Tibial artery (tissue), 4 donors: ENCODE results near the gene PRSS33.

Experiments used
- DNase-seq, 2 donors: peaks; one replicate each; pipeline ENCODE4 v3.0.0-alpha.2; 2019
- H3K27ac ChIP-seq, 2 donors: fragments of 200-600 bp; sonication (generic) in 1 of 2; 1 replicate in 1 of 2; 2 replicates in 1 of 2; pipeline ENCODE4 v1.5.1; 2018 to 2019; ENCODE audit warnings: mild to moderate bottlenecking in 1 of 2
- H3K27me3 ChIP-seq, 2 donors: fragments of 200-600 bp; sonication (generic) in 1 of 2; one replicate each; pipeline versions ENCODE4 v1.5.1 to v1.6.0; 2016 to 2019
- H3K36me3 ChIP-seq, 3 donors: fragments of 200-600 bp; sonication (generic) in 2 of 3; one replicate each; pipeline ENCODE4 v1.5.1; 2016 to 2019; ENCODE audit warnings: mild to moderate bottlenecking in 2 of 3
- H3K4me1 ChIP-seq, 4 donors: fragments of 200-600 bp; sonication (generic) in 2 of 4; 1 replicate in 3 of 4; 2 replicates in 1 of 4; pipeline ENCODE4 v1.5.1; 2016 to 2019
- H3K4me3 ChIP-seq, 2 donors: fragments of 200-600 bp; sonication (generic) in 1 of 2; 1 replicate in 1 of 2; 2 replicates in 1 of 2; pipeline ENCODE4 v1.5.1; 2018 to 2019; ENCODE audit warnings: mild to moderate bottlenecking in 2 of 2
- H3K9me3 ChIP-seq, 3 donors: fragments of 200-600 bp; sonication (generic) in 1 of 3; one replicate each; pipeline ENCODE4 v1.5.1; 2016 to 2019
- CTCF ChIP-seq, 2 experiments: fragments of 200-600 bp in 1 of 2; fragments of 450-650 bp in 1 of 2; IDR thresholded peaks; one replicate each; pipeline ENCODE4 v1.5.1; 2017 to 2019; ENCODE audit warnings: antibody characterized with exemption in 2 of 2, mild to moderate bottlenecking in 1 of 2, moderate library complexity in 1 of 2
- intact Hi-C: fragments of 100-400 bp; cut with DNase I; formaldehyde crosslinking; loops from one replicate; pipeline ENCODE4 v1.15.0; 2023; ENCODE audit warnings: low total_unique reads

Gene PRSS33

GRCh38 chr16:2767140-2767731, 20.1 kb downstream of the PRSS33 start:
- no peak for DNase-seq
- intact Hi-C loops = no loop called here
- Histone ChIP-seq H3K27ac (no peak overlapping the region), H3K27me3 (no peaks in the 10 kb centered on the region), H3K36me3 (peaks cover 94 to 100% (median 100%) of the 10 kb centered on the region in 3 donors), H3K4me3 (no peak overlapping the region), H3K9me3 (no peaks in the 10 kb centered on the region), H3K4me1 (peaks cover 0 to 18% (median 2%) of the 10 kb centered on the region in 4 donors)
- TF ChIP-seq CTCF (IDR thresholded peaks at IDR 0.05) = no peak

DNA sequence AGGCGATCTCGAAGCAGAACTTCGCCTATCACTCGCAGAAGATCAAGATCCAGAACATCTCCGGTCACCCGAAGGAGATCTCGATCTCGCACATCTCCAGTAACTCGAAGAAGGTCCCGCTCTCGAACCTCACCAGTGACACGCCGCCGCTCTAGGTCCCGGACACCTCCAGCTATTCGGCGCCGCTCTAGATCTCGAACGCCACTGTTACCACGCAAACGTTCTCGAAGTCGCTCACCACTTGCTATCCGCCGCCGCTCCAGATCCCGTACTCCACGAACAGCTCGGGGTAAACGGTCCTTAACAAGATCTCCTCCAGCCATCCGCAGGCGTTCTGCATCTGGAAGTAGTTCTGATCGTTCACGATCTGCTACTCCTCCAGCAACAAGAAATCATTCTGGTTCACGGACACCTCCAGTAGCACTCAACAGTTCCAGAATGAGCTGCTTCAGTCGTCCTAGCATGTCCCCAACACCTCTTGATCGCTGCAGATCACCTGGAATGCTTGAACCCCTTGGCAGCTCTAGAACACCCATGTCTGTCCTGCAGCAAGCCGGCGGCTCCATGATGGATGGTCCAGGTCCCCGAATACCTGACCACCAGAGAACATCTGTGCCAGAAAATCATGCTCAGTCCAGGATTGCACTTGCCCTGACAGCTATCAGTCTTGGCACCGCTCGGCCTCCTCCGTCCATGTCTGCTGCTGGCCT, 20.8 kb downstream of the PRSS33 start:
- Histone ChIP-seq H3K27ac (no peak overlapping the region), H3K27me3 (no peaks in the 10 kb centered on the region), H3K9me3 (no peaks in the 10 kb centered on the region), H3K36me3 (peaks cover 100% of the 10 kb centered on the region in 3 donors), H3K4me3 (no peak overlapping the region), H3K4me1 (peaks cover 0 to 18% (median 2%) of the 10 kb centered on the region in 4 donors)
- intact Hi-C loops = no loop called here
- no peak for DNase-seq
- no peak for TF ChIP-seq CTCF (IDR thresholded peaks at IDR 0.05)

DNA sequence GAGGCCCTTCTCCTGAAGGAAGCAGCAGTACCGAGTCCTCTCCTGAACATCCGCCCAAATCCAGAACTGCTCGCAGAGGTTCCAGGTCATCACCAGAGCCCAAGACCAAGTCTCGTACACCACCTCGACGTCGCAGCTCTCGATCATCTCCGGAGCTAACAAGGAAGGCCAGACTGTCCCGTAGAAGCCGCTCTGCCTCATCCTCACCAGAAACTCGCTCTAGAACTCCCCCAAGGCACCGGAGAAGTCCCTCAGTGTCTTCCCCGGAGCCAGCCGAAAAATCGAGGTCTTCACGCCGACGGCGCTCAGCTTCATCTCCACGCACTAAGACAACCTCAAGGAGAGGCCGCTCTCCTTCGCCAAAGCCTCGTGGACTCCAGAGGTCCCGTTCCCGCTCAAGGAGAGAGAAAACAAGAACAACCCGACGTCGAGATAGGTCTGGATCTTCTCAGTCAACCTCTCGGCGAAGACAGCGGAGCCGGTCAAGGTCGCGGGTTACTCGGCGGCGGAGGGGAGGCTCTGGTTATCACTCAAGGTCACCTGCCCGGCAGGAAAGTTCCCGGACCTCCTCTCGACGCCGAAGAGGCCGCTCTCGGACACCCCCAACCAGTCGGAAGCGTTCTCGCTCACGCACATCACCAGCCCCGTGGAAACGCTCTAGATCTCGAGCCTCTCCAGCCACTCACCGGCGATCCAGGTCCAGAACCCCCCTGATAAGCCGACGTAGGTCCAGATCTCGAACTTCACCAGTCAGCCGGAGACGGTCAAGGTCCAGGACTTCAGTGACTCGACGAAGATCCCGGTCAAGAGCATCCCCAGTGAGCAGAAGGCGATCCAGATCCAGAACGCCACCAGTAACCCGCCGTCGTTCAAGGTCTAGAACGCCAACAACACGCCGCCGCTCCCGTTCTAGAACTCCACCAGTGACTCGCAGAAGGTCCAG, 21.6 kb downstream of the PRSS33 start:
- H3K36me3 ChIP-seq = peaks cover 100% of the 10 kb centered on the region in 3 donors
- TF ChIP-seq CTCF (IDR thresholded peaks at IDR 0.05) = no peak
- H3K4me1 ChIP-seq = peaks cover 0 to 18% (median 2%) of the 10 kb centered on the region in 4 donors
- H3K27me3 ChIP-seq = no peaks in the 10 kb centered on the region
- no peak overlapping the region for H3K27ac ChIP-seq
- H3K4me3 ChIP-seq = no peak overlapping the region
- intact Hi-C loops = no loop called here
- no peak for DNase-seq
- no peaks in the 10 kb centered on the region for H3K9me3 ChIP-seq

- Histone ChIP-seq H3K36me3 (peaks cover 100% of the 10 kb centered on the region in 3 donors), H3K4me3 (no peak overlapping the region), H3K4me1 (peaks cover 0 to 18% (median 2%) of the 10 kb centered on the region in 4 donors), H3K9me3 (no peaks in the 10 kb centered on the region), H3K27me3 (no peaks in the 10 kb centered on the region), H3K27ac (no peak overlapping the region)
- no peak for TF ChIP-seq CTCF (IDR thresholded peaks at IDR 0.05)
- no peak for DNase-seq
- intact Hi-C loops = no loop called here
Observed at GRCh38 chr16:2764718-2765117, 22.6 kb downstream of the PRSS33 start.

GRCh38 chr16:2763173-2763572, 24.2 kb downstream of the PRSS33 start:
- no peak for DNase-seq
- H3K4me3 ChIP-seq = no peak overlapping the region
- no peaks in the 10 kb centered on the region for H3K27me3 ChIP-seq
- no peak for TF ChIP-seq CTCF (IDR thresholded peaks at IDR 0.05)
- peaks cover 100% of the 10 kb centered on the region in 3 donors for H3K36me3 ChIP-seq
- no peak overlapping the region for H3K27ac ChIP-seq
- H3K9me3 ChIP-seq = no peaks in the 10 kb centered on the region
- H3K4me1 ChIP-seq = peaks cover 0 to 6% (median 0%) of the 10 kb centered on the region in 4 donors
- intact Hi-C loops = no loop called here
